Omental fat pad (tissue), 4 donors: ENCODE measurements around the gene PCBP3. TPM values are rescaled to one million over a fixed set of nuclear protein-coding genes. Genes with fewer than 3 reads are reported as not detected.

Source experiments
- ATAC-seq: fragments of 150-250 bp; one replicate; pipeline ENCODE4 v1.9.1; 2016; ENCODE audit warnings: mild to moderate bottlenecking, moderate library complexity; ENCODE audit not compliant: low FRiP score
- DNase-seq: peaks from one replicate; pipeline ENCODE4 v3.0.0-alpha.2; 2019; ENCODE audit warnings: low spot score
- CTCF ChIP-seq, 3 donors: fragments of 450-650 bp; IDR thresholded peaks; one replicate each; pipeline ENCODE4 v1.5.1; 2016 to 2017; ENCODE audit warnings: antibody characterized with exemption in 3 of 3, mild to moderate bottlenecking in 3 of 3, moderate library complexity in 2 of 3
- total RNA-seq, 4 donors: library from RNA; depleted of rRNA; stranded (reverse); fragments of >200 nt; gene quantifications; one replicate each; pipeline ENCODE4 v1.1.0, GENCODE V29; 2016

PCBP3 gene
- total RNA-seq, 4 donors from 2014 or later = 1.1 to 26.8 (median 14.8) TPM

DNA sequence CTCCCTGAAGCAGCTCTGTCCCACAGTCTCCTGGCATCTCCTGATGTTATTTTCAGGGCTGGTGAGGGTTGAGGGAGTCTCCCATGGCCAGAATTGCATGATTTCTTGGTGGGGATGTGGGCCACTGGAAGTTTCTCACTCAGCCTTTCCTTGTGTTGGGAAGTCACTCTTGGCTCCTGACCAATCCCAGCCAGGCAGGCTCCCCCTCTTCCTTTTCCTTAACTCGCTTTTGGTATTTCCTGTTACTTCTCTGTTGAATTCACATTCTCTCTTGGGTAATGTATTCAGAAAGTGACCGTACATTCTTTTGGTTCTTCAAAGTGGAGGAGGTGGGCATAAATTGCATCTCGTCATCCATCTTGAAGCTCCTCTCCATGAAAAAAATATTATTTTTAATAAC, 135.7 kb downstream of the PCBP3 start:
- ATAC-seq = no peak
- no peak for TF ChIP-seq CTCF (IDR thresholded peaks at IDR 0.05)
- no peak for DNase-seq

GRCh38 chr21:45780647-45781046, 137.1 kb downstream of the PCBP3 start:
- no peak for DNase-seq
- no peak for ATAC-seq
- no peak for TF ChIP-seq CTCF (IDR thresholded peaks at IDR 0.05)

- no peak for DNase-seq
- ATAC-seq = no peak
- no peak for TF ChIP-seq CTCF (IDR thresholded peaks at IDR 0.05)
Observed at GRCh38 chr21:45781741-45782140, 138.2 kb downstream of the PCBP3 start.

DNA sequence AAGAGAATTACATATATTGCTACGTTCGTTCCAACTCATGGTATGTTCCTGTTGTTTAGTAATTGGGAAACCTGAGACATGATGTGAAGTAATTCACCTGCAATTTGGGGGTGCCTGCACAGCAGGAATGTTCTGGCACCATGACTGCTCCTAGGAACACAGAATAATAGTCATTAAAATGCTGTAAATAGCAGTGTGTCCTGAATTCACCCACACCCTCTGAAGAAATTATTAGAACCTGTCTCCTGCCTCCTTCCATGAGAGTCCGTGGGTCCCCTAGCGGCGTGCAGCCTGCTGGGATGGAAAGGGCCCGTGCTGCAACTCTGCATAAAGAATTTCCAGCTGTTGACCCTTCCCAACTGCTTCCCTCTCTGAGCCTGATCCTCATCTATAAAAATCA, 143.1 kb downstream of the PCBP3 start:
- DNase-seq (no peak), ATAC-seq (no peak)
- TF ChIP-seq CTCF (IDR thresholded peaks at IDR 0.05) = no peak

DNA sequence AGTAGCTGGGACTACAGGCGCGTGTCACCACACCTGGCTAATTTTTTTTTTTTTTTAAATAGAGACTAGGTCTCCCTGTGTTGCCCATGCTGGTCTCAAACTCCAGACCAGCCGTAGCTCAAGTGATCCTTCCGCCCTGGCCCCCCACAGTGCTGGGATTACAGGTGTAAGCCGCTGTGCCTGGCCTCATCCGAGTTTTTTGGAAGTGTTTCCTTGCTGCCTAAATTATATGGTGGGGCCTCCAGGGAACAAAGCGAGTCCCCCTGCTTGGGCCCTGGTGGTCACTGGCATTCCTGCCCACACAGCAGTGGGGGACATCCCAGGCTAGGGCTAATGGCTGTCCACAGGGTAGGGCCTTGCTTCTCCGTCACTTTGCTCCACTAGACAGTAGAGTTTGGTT, 143.8 kb downstream of the PCBP3 start:
- TF ChIP-seq CTCF (IDR thresholded peaks at IDR 0.05) = no peak
- ATAC-seq = no peak
- DNase-seq = no peak

DNA sequence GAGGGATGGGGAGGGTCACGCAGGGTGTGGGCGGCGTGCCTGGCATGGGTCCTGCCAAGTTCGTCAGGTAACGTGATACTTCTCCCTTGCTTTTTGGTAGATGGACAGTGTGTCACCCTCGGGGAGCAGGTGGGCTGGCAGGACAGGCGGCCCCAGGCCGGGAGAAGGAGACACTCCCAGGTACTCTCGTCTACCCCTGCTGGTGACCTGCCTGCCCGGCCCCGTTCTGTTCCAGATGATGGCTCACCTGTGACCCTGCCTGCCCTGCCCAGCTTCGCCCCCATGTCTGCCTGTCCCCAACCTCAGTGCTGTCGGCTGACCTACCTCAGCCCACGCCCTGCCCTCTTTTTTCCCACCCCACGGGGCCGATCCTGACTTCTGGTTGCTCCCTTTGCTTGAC, 144.7 kb downstream of the PCBP3 start:
- no peak for ATAC-seq
- TF ChIP-seq CTCF (IDR thresholded peaks at IDR 0.05) = no peak
- no peak for DNase-seq

- DNase-seq = no peak
- no peak for ATAC-seq
- TF ChIP-seq CTCF (IDR thresholded peaks at IDR 0.05) = no peak
Observed at GRCh38 chr21:45788637-45789506, 145.3 kb downstream of the PCBP3 start.
